Stimulated activated naive B cell treated with anti-CD40 and anti-IgM and Interleukin-4, amounts not matched to agents 10 μg/mL and 1 μg/mL and 100 μg/mL, for 72 hours (primary cell): ENCODE measurements around the gene MSN.
"Not testable (repeated sequence)": the region's sequence is repeated elsewhere in the genome, so short reads cannot be mapped to it uniquely, and the experiment has no call there.

Experiments used
- ATAC-seq, 2 donors: fragments of 150-1000 bp; cut with Tn5 transposase; replicated peaks; 2 replicates each; pipeline ENCODE4 v1.10.0; 2021; ENCODE audit warnings: moderate library complexity in 1 of 2
- DNase-seq: peaks from one replicate; pipeline ENCODE4 v3.0.0; 2021
- H3K27ac Mint-ChIP-seq: one replicate; pipeline ENCODE4 v1.8.0; 2022; ENCODE audit warnings: mild to moderate bottlenecking, mixed read lengths
- H3K27me3 Mint-ChIP-seq, 2 donors: one replicate each; pipeline ENCODE4 v1.8.0; 2022; ENCODE audit warnings: mixed read lengths in 2 of 2
- H3K36me3 Mint-ChIP-seq, 2 donors: one replicate each; pipeline ENCODE4 v1.8.0; 2022; ENCODE audit warnings: mixed read lengths in 2 of 2, mild to moderate bottlenecking in 1 of 2
- H3K4me1 Mint-ChIP-seq, 2 donors: one replicate each; pipeline ENCODE4 v1.8.0; 2022; ENCODE audit warnings: mixed read lengths in 2 of 2, mild to moderate bottlenecking in 1 of 2
- H3K4me3 Mint-ChIP-seq, 2 donors: one replicate each; pipeline ENCODE4 v1.8.0; 2022; ENCODE audit warnings: mild to moderate bottlenecking in 2 of 2, mixed read lengths in 2 of 2, moderate library complexity in 1 of 2
- H3K9me3 Mint-ChIP-seq, 2 donors: one replicate each; pipeline ENCODE4 v1.8.0; 2022; ENCODE audit warnings: mixed read lengths in 2 of 2, mild to moderate bottlenecking in 1 of 2

MSN gene

GRCh38 chrX:65657009-65657441, 10.4 kb upstream of the MSN start:
- not testable (repeated sequence) for H3K9me3 Mint-ChIP-seq, H3K36me3 Mint-ChIP-seq, DNase-seq, H3K27ac Mint-ChIP-seq, H3K27me3 Mint-ChIP-seq
- ATAC-seq: peak in 1 of 2 donors; percentile 18
- Mint-ChIP-seq H3K4me3 (peak overlapping the region; percentile 37 to 67), H3K4me1 (peaks cover 13 to 17% of the 10 kb centered on the region in 2 donors)

GRCh38 chrX:65657659-65658058, 9.8 kb upstream of the MSN start:
- peaks cover 2 to 5% of the 10 kb centered on the region in 2 donors for H3K9me3 Mint-ChIP-seq
- ATAC-seq: no peak
- H3K4me1 Mint-ChIP-seq: peaks cover 13 to 17% of the 10 kb centered on the region in 2 donors

GRCh38 chrX:65658229-65658628, 9.2 kb upstream of the MSN start:
- H3K27me3 Mint-ChIP-seq: peaks cover 0 to 9% of the 10 kb centered on the region in 2 donors
- peak; percentile 34 to 67 for ATAC-seq
- peaks cover 13 to 17% of the 10 kb centered on the region in 2 donors for H3K4me1 Mint-ChIP-seq
- no peak for DNase-seq
- no peak overlapping the region for H3K4me3 Mint-ChIP-seq
- H3K27ac Mint-ChIP-seq: no peak overlapping the region
- peaks cover 2 to 5% of the 10 kb centered on the region in 2 donors for H3K9me3 Mint-ChIP-seq
- no peaks in the 10 kb centered on the region for H3K36me3 Mint-ChIP-seq

More at GRCh38 chrX:65657659-65658058, 9.8 kb upstream of the MSN start:
- H3K27ac Mint-ChIP-seq: no peak overlapping the region
- H3K27me3 Mint-ChIP-seq: peaks cover 0 to 9% of the 10 kb centered on the region in 2 donors
- no peak for DNase-seq
- no peaks in the 10 kb centered on the region for H3K36me3 Mint-ChIP-seq
- no peak overlapping the region for H3K4me3 Mint-ChIP-seq

GRCh38 chrX:65667157-65667502, 324 bp upstream of the MSN start:
- no peaks in the 10 kb centered on the region for H3K27me3 Mint-ChIP-seq
- peaks cover 22 to 24% of the 10 kb centered on the region in 2 donors for H3K36me3 Mint-ChIP-seq
- peaks cover 25 to 29% of the 10 kb centered on the region in 2 donors for H3K4me1 Mint-ChIP-seq
- DNase-seq (no peak), ATAC-seq (no peak)
- peak overlapping the region; percentile 79 to 80 for H3K4me3 Mint-ChIP-seq
- peak overlapping the region; percentile 92 for H3K27ac Mint-ChIP-seq
- peaks cover under 1 to 1% of the 10 kb centered on the region in 2 donors for H3K9me3 Mint-ChIP-seq

GRCh38 chrX:65668377-65669310, 1.2 kb downstream of the MSN start:
- H3K4me1 Mint-ChIP-seq: peaks cover 36 to 42% of the 10 kb centered on the region in 2 donors

GRCh38 chrX:65671286-65671685, 3.8 kb downstream of the MSN start:
- no peak for DNase-seq
- Mint-ChIP-seq H3K9me3 (no peaks in the 10 kb centered on the region), H3K27me3 (no peaks in the 10 kb centered on the region), H3K4me3 (peak overlapping the region; percentile 65 to 73), H3K4me1 (peaks cover 45 to 66% of the 10 kb centered on the region in 2 donors), H3K27ac (peak overlapping the region; percentile 72), H3K36me3 (peaks cover 34 to 41% of the 10 kb centered on the region in 2 donors)
- no peak for ATAC-seq

More at GRCh38 chrX:65668377-65669310, 1.2 kb downstream of the MSN start:
- DNase-seq (peak; percentile 42), ATAC-seq (peak; percentile 34 to 41)
- Mint-ChIP-seq H3K4me3 (peak overlapping the region; percentile 93 to 94), H3K27me3 (no peaks in the 10 kb centered on the region), H3K36me3 (peaks cover 25 to 30% of the 10 kb centered on the region in 2 donors), H3K9me3 (no peaks in the 10 kb centered on the region), H3K27ac (peak overlapping the region; percentile 97)

GRCh38 chrX:65671966-65672365, 4.5 kb downstream of the MSN start:
- Mint-ChIP-seq H3K9me3 (no peaks in the 10 kb centered on the region), H3K27me3 (no peaks in the 10 kb centered on the region), H3K4me3 (peak overlapping the region; percentile 65 to 73), H3K27ac (peak overlapping the region; percentile 72), H3K36me3 (peaks cover 34 to 41% of the 10 kb centered on the region in 2 donors), H3K4me1 (peaks cover 41 to 61% of the 10 kb centered on the region in 2 donors)
- ATAC-seq: no peak
- DNase-seq: no peak

- peak overlapping the region; percentile 26 for H3K27ac Mint-ChIP-seq
- DNase-seq (no peak), ATAC-seq (peak in 1 of 2 donors; percentile 20)
- H3K36me3 Mint-ChIP-seq: peaks cover 28 to 42% of the 10 kb centered on the region in 2 donors
- peak overlapping the region; percentile 11 to 64 for H3K4me3 Mint-ChIP-seq
- peaks cover 47 to 69% of the 10 kb centered on the region in 2 donors for H3K4me1 Mint-ChIP-seq
- H3K9me3 Mint-ChIP-seq: no peaks in the 10 kb centered on the region
- H3K27me3 Mint-ChIP-seq: no peaks in the 10 kb centered on the region
Measured at GRCh38 chrX:65673857-65674203, 6.4 kb downstream of the MSN start.

GRCh38 chrX:65674204-65674893, 6.9 kb downstream of the MSN start:
- Mint-ChIP-seq H3K36me3 (peaks cover 23 to 43% of the 10 kb centered on the region in 2 donors), H3K27me3 (no peaks in the 10 kb centered on the region), H3K9me3 (no peaks in the 10 kb centered on the region), H3K4me1 (peaks cover 49 to 72% of the 10 kb centered on the region in 2 donors), H3K4me3 (peak overlapping the region; percentile 52 to 64), H3K27ac (peak overlapping the region; percentile 26)
- ATAC-seq (peak; percentile 47 to 51), DNase-seq (no peak)

- Mint-ChIP-seq H3K9me3 (no peaks in the 10 kb centered on the region), H3K27me3 (no peaks in the 10 kb centered on the region), H3K4me1 (peaks cover 43 to 79% of the 10 kb centered on the region in 2 donors), H3K4me3 (peak overlapping the region; percentile 44 to 48), H3K36me3 (peaks cover 18 to 40% of the 10 kb centered on the region in 2 donors), H3K27ac (peak overlapping the region; percentile 83)
- ATAC-seq (no peak), DNase-seq (no peak)
Measured at GRCh38 chrX:65677954-65678469, 10.6 kb downstream of the MSN start.

GRCh38 chrX:65679071-65679540, 11.7 kb downstream of the MSN start:
- no peaks in the 10 kb centered on the region for H3K27me3 Mint-ChIP-seq
- H3K27ac Mint-ChIP-seq: peak overlapping the region; percentile 83
- peaks cover 38 to 72% of the 10 kb centered on the region in 2 donors for H3K4me1 Mint-ChIP-seq
- ATAC-seq (peak; percentile 45 to 62), DNase-seq (no peak)
- peaks cover 14 to 40% of the 10 kb centered on the region in 2 donors for H3K36me3 Mint-ChIP-seq
- H3K4me3 Mint-ChIP-seq: peak overlapping the region in 1 of 2 donors; percentile 36
- no peaks in the 10 kb centered on the region for H3K9me3 Mint-ChIP-seq

- ATAC-seq: no peak
- peaks cover 16 to 36% of the 10 kb centered on the region in 2 donors for H3K36me3 Mint-ChIP-seq
Measured at GRCh38 chrX:65681810-65682209, 14.4 kb downstream of the MSN start.

GRCh38 chrX:65685112-65685511, 17.7 kb downstream of the MSN start:
- Mint-ChIP-seq H3K36me3 (peaks cover 27 to 34% of the 10 kb centered on the region in 2 donors), H3K27ac (peak overlapping the region; percentile 49), H3K27me3 (peaks cover 0 to 3% of the 10 kb centered on the region in 2 donors), H3K9me3 (no peaks in the 10 kb centered on the region), H3K4me1 (peaks cover 49 to 81% of the 10 kb centered on the region in 2 donors), H3K4me3 (peak overlapping the region in 1 of 2 donors; percentile 55)
- no peak for ATAC-seq
- no peak for DNase-seq

More at GRCh38 chrX:65681810-65682209, 14.4 kb downstream of the MSN start:
- Mint-ChIP-seq H3K4me3 (no peak overlapping the region), H3K27ac (no peak overlapping the region), H3K4me1 (peaks cover 45 to 75% of the 10 kb centered on the region in 2 donors), H3K9me3 (no peaks in the 10 kb centered on the region), H3K27me3 (no peaks in the 10 kb centered on the region)
- DNase-seq: no peak

GRCh38 chrX:65686236-65686635, 18.8 kb downstream of the MSN start:
- Mint-ChIP-seq H3K27ac (peak overlapping the region; percentile 56), H3K9me3 (no peaks in the 10 kb centered on the region), H3K36me3 (peaks cover 27 to 33% of the 10 kb centered on the region in 2 donors), H3K4me1 (peaks cover 51 to 81% of the 10 kb centered on the region in 2 donors), H3K27me3 (peaks cover 0 to 3% of the 10 kb centered on the region in 2 donors), H3K4me3 (peak overlapping the region; percentile 30 to 32)
- DNase-seq: no peak
- ATAC-seq: no peak
